ENCODE data around the gene COL20A1.

The COL20A1 gene

DNA sequence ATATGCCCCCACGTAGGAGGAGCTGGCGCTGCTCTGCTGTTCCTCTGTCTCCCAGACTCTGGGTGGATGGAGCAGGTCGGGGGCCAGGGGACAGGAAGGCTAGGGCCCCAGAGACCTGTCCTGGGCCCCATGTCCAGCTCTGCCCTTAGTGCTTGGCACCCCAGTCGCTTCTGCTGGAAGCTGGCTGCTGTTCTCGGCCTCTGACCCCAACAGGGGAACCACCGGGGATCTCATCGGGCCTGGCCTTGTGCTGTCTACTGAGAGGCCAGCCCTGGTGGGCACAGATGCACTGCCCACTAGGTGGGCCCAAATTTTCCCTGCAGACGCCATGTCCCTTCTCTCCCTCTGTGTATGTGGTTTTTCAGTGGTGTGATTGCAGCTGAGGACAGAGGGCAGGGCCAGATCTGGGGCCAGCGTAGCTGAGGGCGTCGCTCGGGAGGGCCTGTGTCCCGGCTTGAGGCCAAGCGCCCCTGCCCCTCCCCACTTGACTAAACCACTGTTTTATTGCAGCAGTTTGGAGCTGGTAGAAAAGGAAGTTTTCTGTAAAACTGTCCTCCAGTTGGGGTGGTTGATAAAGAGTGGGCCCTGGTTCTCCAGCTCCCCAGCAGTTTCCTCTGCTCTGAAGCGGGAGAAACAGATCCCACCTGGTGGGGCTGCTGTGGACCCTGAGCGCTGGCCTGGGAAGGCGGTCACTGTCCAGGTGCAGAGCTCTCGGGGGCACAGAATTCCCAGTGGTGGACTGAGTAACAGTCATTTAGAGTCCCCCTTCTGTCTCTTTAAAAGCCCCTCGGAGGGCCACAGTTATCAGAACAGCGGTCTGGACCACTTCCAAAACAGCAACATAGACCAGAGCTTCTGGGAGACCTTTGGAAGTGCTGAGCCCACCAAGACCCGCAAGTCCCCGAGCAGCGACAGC lies 5.9 kb upstream of the COL20A1 start:
- H3K4me1 ChIP-seq (ENCODE audit: control insufficient read depth, insufficient read depth, low read length), result peaks cover 3% of the 10 kb centered on the region; the same call in 1 of the 2 replicates
- H3K27me3 ChIP-seq (ENCODE audit: control insufficient read depth, insufficient read depth, low read length), result no peaks in the 10 kb centered on the region
- H3K27ac ChIP-seq (ENCODE audit: low read depth, low read length), result no peak overlapping the region
- H3K4me3 ChIP-seq (ENCODE audit: low read depth, low read length), result no peak overlapping the region
- peaks cover 61% of the 10 kb centered on the region for H3K36me3 ChIP-seq (ENCODE audit: control insufficient read depth, insufficient read depth, low read length)
- H3K9me3 ChIP-seq (ENCODE audit: control insufficient read depth, insufficient read depth, low read length), result no peaks in the 10 kb centered on the region
- H3K9ac ChIP-seq (ENCODE audit: low read depth, low read length), result no peak overlapping the region

DNA sequence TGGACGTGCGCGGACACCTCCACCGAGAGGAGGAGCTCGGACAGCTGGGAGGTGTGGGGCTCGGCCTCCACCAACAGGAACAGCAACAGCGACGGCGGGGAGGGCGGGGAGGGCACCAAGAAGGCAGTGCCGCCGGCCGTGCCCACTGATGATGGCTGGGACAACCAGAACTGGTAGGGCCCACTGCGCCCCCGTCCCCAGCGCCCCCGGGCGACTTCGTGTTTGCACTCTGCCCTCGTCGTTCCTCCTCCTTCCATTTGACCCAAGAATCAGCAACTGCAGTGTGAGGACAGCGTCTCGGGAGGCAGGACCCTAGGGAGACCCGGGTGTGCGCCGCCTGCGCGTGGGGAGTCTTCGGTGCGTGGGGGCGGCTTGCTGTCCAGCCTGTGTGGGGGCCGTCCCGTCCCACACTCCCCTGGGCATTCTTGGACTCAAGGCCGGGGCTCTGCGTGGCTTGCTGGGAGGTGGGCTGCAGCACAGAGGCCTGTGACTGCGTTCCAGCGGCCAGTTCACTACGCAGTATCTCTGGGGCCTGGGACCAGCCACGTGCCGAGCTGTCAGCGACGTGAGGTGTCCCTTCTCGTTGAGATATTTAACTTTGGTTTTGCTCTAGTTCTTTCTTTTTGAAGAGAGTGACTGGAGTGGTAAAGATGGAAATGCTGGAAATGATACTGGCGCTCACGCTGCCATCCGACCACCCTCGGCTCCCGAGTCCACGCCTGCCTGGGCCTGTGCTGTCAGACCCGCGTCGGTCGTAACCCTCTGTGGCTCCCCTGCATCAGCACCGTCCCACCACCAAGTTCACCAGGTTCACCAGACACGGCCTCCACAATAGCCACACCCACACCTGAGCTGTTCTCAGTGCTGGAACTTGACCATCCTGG lies 5.0 kb upstream of the COL20A1 start:
- no peaks in the 10 kb centered on the region for H3K27me3 ChIP-seq (ENCODE audit: control insufficient read depth, insufficient read depth, low read length)
- no peak overlapping the region for H3K27ac ChIP-seq (ENCODE audit: low read depth, low read length)
- no peaks in the 10 kb centered on the region for H3K9me3 ChIP-seq (ENCODE audit: control insufficient read depth, insufficient read depth, low read length)
- peaks cover 3% of the 10 kb centered on the region; the same call in 1 of the 2 replicates for H3K4me1 ChIP-seq (ENCODE audit: control insufficient read depth, insufficient read depth, low read length)
- peaks cover 53% of the 10 kb centered on the region for H3K36me3 ChIP-seq (ENCODE audit: control insufficient read depth, insufficient read depth, low read length)
- no peak overlapping the region for H3K9ac ChIP-seq (ENCODE audit: low read depth, low read length)
- H3K4me3 ChIP-seq (ENCODE audit: low read depth, low read length), result no peak overlapping the region

DNA sequence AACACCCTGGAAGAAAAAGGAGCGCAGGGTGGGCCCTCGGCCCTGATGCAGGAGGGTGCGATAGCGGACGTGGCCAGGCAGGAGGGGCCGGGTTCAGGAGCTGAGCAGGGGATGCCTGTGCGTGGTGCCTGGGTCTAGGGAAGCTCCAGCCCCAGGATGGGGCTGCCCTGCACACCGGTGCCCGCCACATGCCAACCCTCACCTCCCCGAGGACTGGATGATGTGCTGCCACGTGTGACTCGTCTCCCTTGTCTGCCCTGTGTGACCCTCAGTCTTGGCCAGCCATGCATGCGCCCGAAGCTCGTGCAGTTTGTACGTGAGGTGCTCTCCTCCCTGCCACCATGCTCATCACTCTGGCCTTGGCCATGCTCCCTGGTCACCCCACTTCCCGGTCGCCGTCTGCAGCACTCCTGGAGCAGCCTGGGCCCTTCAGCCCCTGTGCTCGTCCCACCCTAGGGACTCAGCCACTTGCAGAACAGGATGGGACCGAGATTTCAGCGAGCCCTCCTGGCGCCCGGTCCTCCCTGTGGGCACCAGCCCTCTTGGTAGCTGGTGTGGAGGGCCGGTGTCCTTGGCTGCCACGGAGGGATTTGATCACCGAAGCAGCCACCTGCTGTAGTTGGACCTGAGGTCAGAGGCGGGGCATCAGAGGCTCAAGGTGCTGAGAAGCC lies 4.3 kb upstream of the COL20A1 start:
- Histone ChIP-seq H3K36me3 (ENCODE audit: control insufficient read depth, insufficient read depth, low read length) (peaks cover 46% of the 10 kb centered on the region), H3K4me3 (ENCODE audit: low read depth, low read length) (no peak overlapping the region), H3K27ac (ENCODE audit: low read depth, low read length) (no peak overlapping the region), H3K9ac (ENCODE audit: low read depth, low read length) (no peak overlapping the region), H3K4me1 (ENCODE audit: control insufficient read depth, insufficient read depth, low read length) (peaks cover 3% of the 10 kb centered on the region; the same call in 1 of the 2 replicates), H3K27me3 (ENCODE audit: control insufficient read depth, insufficient read depth, low read length) (no peaks in the 10 kb centered on the region), H3K9me3 (ENCODE audit: control insufficient read depth, insufficient read depth, low read length) (no peaks in the 10 kb centered on the region)

DNA sequence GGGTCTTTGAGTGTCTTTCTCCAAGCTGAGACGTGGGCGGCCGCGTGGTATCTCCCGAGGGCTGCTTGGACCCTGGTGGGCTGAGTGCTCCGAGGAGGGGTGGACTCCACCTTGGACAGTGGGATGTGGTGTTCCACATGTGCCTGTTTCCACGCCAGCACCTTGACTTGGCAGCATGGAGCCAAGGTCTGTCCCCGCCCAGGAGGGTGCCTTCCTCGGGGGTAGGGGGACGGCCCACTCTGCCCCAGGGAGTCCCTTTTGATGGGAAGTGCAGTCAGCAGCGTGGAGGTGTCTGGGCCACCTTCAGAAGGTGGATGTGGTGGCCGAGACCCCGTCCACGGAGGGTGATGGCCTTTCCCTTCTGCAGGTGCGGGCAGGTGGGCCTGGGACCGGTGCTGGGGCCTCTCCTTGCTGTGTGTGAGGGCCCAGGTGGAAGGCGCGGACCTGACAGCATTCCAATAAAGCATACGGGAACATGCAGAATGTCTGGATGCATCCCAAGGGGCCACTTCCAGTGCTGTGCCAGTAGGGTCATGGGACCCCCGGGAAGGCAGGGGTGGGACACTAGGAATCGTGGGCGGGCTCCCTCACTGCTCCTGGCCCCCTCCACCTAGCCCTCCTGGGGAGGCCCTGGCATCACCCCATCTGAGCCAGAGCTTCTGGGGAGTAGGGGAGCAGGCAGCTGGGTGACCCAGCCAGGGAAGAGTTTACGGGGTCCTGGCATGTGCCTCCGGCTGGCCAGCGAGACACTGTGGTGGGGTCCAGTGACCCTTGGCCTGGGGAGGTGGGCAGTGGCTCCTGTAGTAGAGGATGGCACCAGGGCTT lies 3.5 kb upstream of the COL20A1 start:
- Histone ChIP-seq H3K4me3 (ENCODE audit: low read depth, low read length) (no peak overlapping the region), H3K27me3 (ENCODE audit: control insufficient read depth, insufficient read depth, low read length) (no peaks in the 10 kb centered on the region), H3K36me3 (ENCODE audit: control insufficient read depth, insufficient read depth, low read length) (peaks cover 43% of the 10 kb centered on the region), H3K9ac (ENCODE audit: low read depth, low read length) (no peak overlapping the region), H3K4me1 (ENCODE audit: control insufficient read depth, insufficient read depth, low read length) (peaks cover 3% of the 10 kb centered on the region; the same call in 1 of the 2 replicates), H3K9me3 (ENCODE audit: control insufficient read depth, insufficient read depth, low read length) (no peaks in the 10 kb centered on the region), H3K27ac (ENCODE audit: low read depth, low read length) (no peak overlapping the region)

DNA sequence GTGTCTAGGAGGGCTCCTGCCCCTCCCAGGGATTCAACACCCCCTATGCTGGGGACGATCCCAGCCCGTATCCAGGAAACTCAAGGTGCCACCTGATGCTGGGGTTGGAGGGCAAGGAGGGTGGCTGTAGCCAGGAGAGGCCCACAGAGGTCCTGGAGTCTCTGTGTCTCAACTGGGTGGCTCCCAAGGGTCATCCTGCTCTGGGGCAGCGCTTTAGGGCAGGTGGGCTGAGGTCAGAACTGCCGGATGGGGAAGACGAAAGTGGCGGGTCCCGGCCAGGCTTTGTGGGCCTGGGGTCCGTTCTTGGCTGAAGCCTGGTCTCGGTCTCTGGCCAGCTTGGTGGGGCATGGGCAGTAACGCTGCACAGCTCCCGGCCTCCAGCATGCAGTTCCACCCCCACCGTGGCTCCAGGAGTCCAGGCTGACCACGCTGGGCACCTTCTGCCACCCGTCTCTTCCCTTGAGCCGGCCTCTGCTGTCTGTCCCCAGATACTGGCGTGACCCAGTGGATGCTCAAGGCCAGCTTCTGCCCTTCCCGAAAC lies 2.8 kb upstream of the COL20A1 start:
- Histone ChIP-seq H3K4me1 (ENCODE audit: control insufficient read depth, insufficient read depth, low read length) (peaks cover 3% of the 10 kb centered on the region; the same call in 1 of the 2 replicates), H3K4me3 (ENCODE audit: low read depth, low read length) (no peak overlapping the region), H3K9me3 (ENCODE audit: control insufficient read depth, insufficient read depth, low read length) (no peaks in the 10 kb centered on the region), H3K9ac (ENCODE audit: low read depth, low read length) (no peak overlapping the region), H3K27ac (ENCODE audit: low read depth, low read length) (no peak overlapping the region), H3K27me3 (ENCODE audit: control insufficient read depth, insufficient read depth, low read length) (0 out of 2 replicates have a peak, but pooled peaks cover 2% of the 10 kb centered on the region), H3K36me3 (ENCODE audit: control insufficient read depth, insufficient read depth, low read length) (peaks cover 38% of the 10 kb centered on the region)

DNA sequence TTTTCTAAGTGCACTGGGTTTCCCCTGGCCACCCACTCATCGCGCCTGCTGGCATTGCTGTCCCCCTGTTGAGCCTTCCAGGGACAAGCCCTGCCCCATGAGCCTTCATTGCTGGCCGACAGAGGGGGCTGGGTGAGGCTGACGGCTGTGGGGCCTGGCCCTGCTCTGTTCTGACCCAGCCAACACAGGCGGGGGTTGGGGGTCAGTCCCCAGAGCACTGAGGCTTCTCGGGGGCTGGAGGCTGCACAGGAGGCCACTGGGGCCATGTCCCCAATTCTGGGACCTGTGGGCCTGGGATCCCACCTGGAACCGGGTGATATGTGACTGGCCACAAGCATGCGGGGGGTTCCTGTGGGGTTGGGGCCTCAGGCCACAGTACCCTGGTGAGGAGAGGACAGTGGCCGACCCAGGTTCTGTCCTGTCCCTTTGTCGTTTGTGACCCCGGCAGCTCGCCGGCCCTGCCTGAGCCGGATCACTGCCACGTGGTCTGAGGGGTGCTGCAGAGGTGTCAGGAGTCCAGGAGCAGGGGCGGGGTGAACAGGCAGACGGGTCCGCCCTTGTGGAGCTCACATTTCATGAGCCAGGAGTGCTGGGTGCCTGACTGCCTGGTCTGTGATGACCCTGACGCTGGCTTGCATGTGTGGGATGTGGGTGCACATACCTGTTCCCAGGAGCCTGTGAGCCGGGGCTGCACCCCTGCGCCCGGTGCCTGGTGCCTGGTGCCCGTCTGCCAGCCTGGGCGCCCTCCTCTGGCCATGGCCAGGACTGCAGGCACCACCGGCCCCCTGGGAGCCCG lies 2.1 kb upstream of the COL20A1 start:
- Histone ChIP-seq H3K27ac (ENCODE audit: low read depth, low read length) (no peak overlapping the region), H3K9me3 (ENCODE audit: control insufficient read depth, insufficient read depth, low read length) (no peaks in the 10 kb centered on the region), H3K4me1 (ENCODE audit: control insufficient read depth, insufficient read depth, low read length) (peaks cover 4% of the 10 kb centered on the region; the same call in 1 of the 2 replicates), H3K4me3 (ENCODE audit: low read depth, low read length) (no peak overlapping the region), H3K27me3 (ENCODE audit: control insufficient read depth, insufficient read depth, low read length) (0 out of 2 replicates have a peak, but pooled peaks cover 3% of the 10 kb centered on the region), H3K9ac (ENCODE audit: low read depth, low read length) (no peak overlapping the region), H3K36me3 (ENCODE audit: control insufficient read depth, insufficient read depth, low read length) (peaks cover 31% of the 10 kb centered on the region)

DNA sequence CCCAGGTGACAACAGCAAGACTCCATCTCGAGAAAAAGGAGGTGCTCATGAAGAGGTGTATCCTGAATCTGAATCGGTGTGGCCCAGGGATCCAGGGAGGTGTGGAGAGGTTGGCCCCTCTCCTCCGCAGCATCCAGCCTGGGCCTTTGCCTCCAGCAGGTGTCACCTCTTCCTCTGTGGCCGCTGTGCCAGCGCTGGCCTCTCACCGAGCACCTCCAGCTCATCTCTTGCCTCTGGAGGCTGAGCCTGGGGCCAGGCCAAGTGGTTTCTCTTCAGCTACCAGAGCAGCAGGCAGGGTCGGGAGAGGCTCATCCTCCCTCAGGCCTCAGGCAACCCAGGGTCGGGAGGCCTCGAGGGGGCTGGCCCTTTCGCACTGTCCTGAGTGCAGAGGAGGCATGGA lies 1.2 kb upstream of the COL20A1 start:
- H3K27me3 ChIP-seq (ENCODE audit: control insufficient read depth, insufficient read depth, low read length), result 0 out of 2 replicates have a peak, but pooled peaks cover 3% of the 10 kb centered on the region
- no peak overlapping the region for H3K9ac ChIP-seq (ENCODE audit: low read depth, low read length)
- peaks cover 10% of the 10 kb centered on the region; the same call in 1 of the 2 replicates for H3K4me1 ChIP-seq (ENCODE audit: control insufficient read depth, insufficient read depth, low read length)
- H3K36me3 ChIP-seq (ENCODE audit: control insufficient read depth, insufficient read depth, low read length), result peaks cover 25% of the 10 kb centered on the region
- no peaks in the 10 kb centered on the region for H3K9me3 ChIP-seq (ENCODE audit: control insufficient read depth, insufficient read depth, low read length)
- H3K4me3 ChIP-seq (ENCODE audit: low read depth, low read length), result no peak overlapping the region
- no peak overlapping the region for H3K27ac ChIP-seq (ENCODE audit: low read depth, low read length)

DNA sequence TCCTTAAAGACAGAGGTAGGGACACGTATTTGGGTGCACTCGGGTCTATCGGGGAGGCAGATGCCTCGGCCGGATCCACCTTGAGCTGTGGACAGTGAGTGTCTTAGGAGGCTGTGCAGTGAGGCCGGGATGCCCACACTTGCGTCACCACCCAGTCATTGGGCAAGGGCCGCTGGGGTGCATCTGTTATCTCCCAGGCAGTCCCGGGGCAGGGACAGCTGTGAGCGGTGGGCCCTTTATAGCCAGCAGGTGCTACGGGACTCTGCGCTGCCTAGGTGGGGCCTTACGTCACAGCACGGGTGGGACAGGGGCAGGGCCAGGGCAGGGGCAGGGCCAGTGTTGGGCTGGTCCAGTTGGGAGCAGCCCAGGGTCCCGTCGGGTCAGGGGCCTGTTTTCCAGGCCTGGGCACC lies 689 bp upstream of the COL20A1 start:
- no peaks in the 10 kb centered on the region for H3K9me3 ChIP-seq (ENCODE audit: control insufficient read depth, insufficient read depth, low read length)
- H3K36me3 ChIP-seq (ENCODE audit: control insufficient read depth, insufficient read depth, low read length), result peaks cover 21% of the 10 kb centered on the region
- H3K4me3 ChIP-seq (ENCODE audit: low read depth, low read length), result no peak overlapping the region
- no peak overlapping the region for H3K9ac ChIP-seq (ENCODE audit: low read depth, low read length)
- H3K4me1 ChIP-seq (ENCODE audit: control insufficient read depth, insufficient read depth, low read length), result peaks cover 10% of the 10 kb centered on the region; the same call in 1 of the 2 replicates
- H3K27ac ChIP-seq (ENCODE audit: low read depth, low read length), result no peak overlapping the region
- 0 out of 2 replicates have a peak, but pooled peaks cover 3% of the 10 kb centered on the region for H3K27me3 ChIP-seq (ENCODE audit: control insufficient read depth, insufficient read depth, low read length)

DNA sequence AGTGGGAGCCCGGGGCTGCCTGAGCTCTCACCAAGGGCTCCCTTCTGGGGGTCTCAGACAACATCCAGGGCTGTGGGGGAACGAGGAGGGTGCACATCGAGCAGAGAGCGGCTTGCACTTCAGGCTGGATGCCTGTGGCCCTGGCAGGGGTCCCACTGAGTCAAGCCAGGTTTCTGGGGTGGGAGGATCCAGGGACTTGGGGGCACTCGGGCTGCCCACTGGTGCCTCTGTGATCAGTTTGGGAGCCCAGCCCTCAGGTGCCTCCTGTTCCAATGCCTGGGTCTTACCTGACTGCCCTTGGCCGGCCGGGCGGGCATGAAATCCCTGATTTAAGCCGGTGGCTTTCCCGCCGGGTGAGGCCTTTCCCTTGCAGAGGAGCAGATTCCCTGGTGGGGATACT lies 470 bp downstream of the COL20A1 start:
- H3K27ac ChIP-seq (ENCODE audit: low read depth, low read length), result no peak overlapping the region
- H3K4me1 ChIP-seq (ENCODE audit: control insufficient read depth, insufficient read depth, low read length), result peaks cover 10% of the 10 kb centered on the region; the same call in 1 of the 2 replicates
- H3K27me3 ChIP-seq (ENCODE audit: control insufficient read depth, insufficient read depth, low read length), result 0 out of 2 replicates have a peak, but pooled peaks cover 3% of the 10 kb centered on the region
- H3K9me3 ChIP-seq (ENCODE audit: control insufficient read depth, insufficient read depth, low read length), result no peaks in the 10 kb centered on the region
- H3K36me3 ChIP-seq (ENCODE audit: control insufficient read depth, insufficient read depth, low read length), result peaks cover 10% of the 10 kb centered on the region
- no peak overlapping the region for H3K9ac ChIP-seq (ENCODE audit: low read depth, low read length)
- no peak overlapping the region for H3K4me3 ChIP-seq (ENCODE audit: low read depth, low read length)

All from HUES48 (cell line).